Measurements from ENCODE around the gene LPCAT2. TPM values are rescaled to one million over a fixed set of nuclear protein-coding genes. Genes with fewer than 3 reads are reported as not detected.

Gene LPCAT2
- total and polyA plus RNA-seq, 2 of the 13 experiments (the other 11 are each of a cell fraction or from before 2014, with no cell fraction given) = 9.9 to 17.6 TPM

Other genes starting within 250 kb of the LPCAT2 start
- not detected in 2 replicates for gene IRX6, start 184.9 kb upstream of the LPCAT2 start, total RNA-seq (2016; rRNA removed; fragmentation: Illumina TruSeq; extraction: Trizol)
- not detected in 2 replicates for gene IRX6, start 184.9 kb upstream of the LPCAT2 start, polyA plus RNA-seq (2011; rRNA removed)
- gene MMP2, start 29.9 kb upstream of the LPCAT2 start, total RNA-seq (2016; rRNA removed; fragmentation: Illumina TruSeq; extraction: Trizol) = 0.29 and 0.31 TPM in 2 replicates
- gene MMP2, start 29.9 kb upstream of the LPCAT2 start, polyA plus RNA-seq (2011; rRNA removed) = 1.3 TPM in 2 replicates
- gene CAPNS2, start 57.6 kb downstream of the LPCAT2 start, total RNA-seq (2016; rRNA removed; fragmentation: Illumina TruSeq; extraction: Trizol) = 0.29 TPM in 1 of 2 replicates, not detected in the other
- gene CAPNS2, start 57.6 kb downstream of the LPCAT2 start, polyA plus RNA-seq (2011; rRNA removed) = not detected in 2 replicates
- 0.65 and 0.66 TPM in 2 replicates for gene SLC6A2, start 146.9 kb downstream of the LPCAT2 start, total RNA-seq (2016; rRNA removed; fragmentation: Illumina TruSeq; extraction: Trizol)
- 0.37 and 0.62 TPM in 2 replicates for gene SLC6A2, start 146.9 kb downstream of the LPCAT2 start, polyA plus RNA-seq (2011; rRNA removed)

All from HepG2 (cell line).